ENCODE data around the gene PCP2.

Gene PCP2

DNA sequence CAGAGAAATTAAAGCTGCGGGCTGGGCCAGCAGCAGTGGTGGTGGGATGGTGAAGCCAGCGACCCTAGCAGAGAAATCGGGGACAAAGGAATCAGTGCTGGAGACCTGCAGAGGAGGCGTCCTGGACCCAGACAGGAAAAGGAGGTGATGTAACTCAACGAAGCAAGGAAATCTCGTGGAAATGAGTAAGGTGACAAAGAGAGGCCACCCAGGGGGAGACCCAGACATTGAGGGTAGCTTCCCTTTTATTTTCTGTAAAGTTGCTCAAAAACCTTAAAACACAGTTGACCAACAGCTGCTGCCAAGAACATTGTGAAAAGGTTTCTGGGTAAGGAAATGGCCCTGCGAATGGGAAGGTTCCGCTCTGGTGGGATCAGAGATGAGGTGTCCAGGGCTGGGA is 22.1 kb upstream of the PCP2 start:
- Histone ChIP-seq H3K79me2 (ENCODE audit: insufficient read depth, low read length) (no peaks in the 10 kb centered on the region), H3K9ac (ENCODE audit: low read depth, low read length, poor library complexity, severe bottlenecking) (no peak overlapping the region), H3K36me3 (ENCODE audit: insufficient read depth, low read length) (no peaks in the 10 kb centered on the region), H2AFZ (ENCODE audit: low read length) (no peak overlapping the region), H3K9me3 (ENCODE audit: insufficient read depth, low read depth, low read length) (no peaks in the 10 kb centered on the region), H3K4me2 (ENCODE audit: low read depth, low read length, poor library complexity, severe bottlenecking) (no peak overlapping the region), H3K4me3 (ENCODE audit: low read length, poor library complexity, severe bottlenecking) (no peak overlapping the region), H4K20me1 (ENCODE audit: insufficient read depth, low read length, poor library complexity, severe bottlenecking) (no peaks in the 10 kb centered on the region), H3F3A (ENCODE audit: low read depth) (no peaks in the 10 kb centered on the region), H3K27me3 (ENCODE audit: insufficient read depth, low read length, poor library complexity, severe bottlenecking) (no peaks in the 10 kb centered on the region), H3K4me1 (ENCODE audit: insufficient read depth, low read length, poor library complexity, severe bottlenecking) (peaks cover 4% of the 10 kb centered on the region), H3K9me2 (replicated peaks; ENCODE audit: low read depth, low read length) (no peaks in the 10 kb centered on the region)
- TF ChIP-seq EZH2phosphoT487 (IDR thresholded peaks at IDR 0.05; ENCODE audit: borderline replicate concordance) = no peak
- TF ChIP-seq, protein P1, sequence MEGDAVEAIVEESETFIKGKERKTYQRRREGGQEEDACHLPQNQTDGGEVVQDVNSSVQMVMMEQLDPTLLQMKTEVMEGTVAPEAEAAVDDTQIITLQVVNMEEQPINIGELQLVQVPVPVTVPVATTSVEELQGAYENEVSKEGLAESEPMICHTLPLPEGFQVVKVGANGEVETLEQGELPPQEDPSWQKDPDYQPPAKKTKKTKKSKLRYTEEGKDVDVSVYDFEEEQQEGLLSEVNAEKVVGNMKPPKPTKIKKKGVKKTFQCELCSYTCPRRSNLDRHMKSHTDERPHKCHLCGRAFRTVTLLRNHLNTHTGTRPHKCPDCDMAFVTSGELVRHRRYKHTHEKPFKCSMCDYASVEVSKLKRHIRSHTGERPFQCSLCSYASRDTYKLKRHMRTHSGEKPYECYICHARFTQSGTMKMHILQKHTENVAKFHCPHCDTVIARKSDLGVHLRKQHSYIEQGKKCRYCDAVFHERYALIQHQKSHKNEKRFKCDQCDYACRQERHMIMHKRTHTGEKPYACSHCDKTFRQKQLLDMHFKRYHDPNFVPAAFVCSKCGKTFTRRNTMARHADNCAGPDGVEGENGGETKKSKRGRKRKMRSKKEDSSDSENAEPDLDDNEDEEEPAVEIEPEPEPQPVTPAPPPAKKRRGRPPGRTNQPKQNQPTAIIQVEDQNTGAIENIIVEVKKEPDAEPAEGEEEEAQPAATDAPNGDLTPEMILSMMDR (conservative IDR thresholded peaks at IDR 0.05; ENCODE audit: low read length) = no peak

DNA sequence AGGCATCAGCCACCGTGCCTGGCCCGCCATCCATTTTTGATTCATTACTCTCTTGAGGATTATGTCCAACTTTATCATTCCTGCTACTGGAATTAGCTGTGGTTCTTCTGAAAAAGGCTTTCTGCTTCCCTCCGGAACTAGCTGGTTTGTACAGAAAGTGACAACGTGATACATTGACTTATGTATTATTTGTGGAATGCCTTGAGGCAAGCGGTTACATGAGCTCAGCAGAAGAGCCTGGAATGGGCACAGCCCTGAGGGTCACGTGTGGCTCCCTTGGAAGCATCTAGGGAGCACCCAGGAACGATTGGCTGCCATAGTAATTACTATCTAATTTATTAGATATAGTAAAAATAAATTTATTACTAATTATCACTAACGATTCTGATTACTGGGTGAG is 20.9 kb upstream of the PCP2 start:
- Histone ChIP-seq H3F3A (ENCODE audit: low read depth) (no peaks in the 10 kb centered on the region), H3K9me2 (replicated peaks; ENCODE audit: low read depth, low read length) (no peaks in the 10 kb centered on the region), H3K9ac (ENCODE audit: low read depth, low read length, poor library complexity, severe bottlenecking) (no peak overlapping the region), H4K20me1 (ENCODE audit: insufficient read depth, low read length, poor library complexity, severe bottlenecking) (no peaks in the 10 kb centered on the region), H3K4me3 (ENCODE audit: low read length, poor library complexity, severe bottlenecking) (no peak overlapping the region), H3K36me3 (ENCODE audit: insufficient read depth, low read length) (no peaks in the 10 kb centered on the region), H3K27me3 (ENCODE audit: insufficient read depth, low read length, poor library complexity, severe bottlenecking) (no peaks in the 10 kb centered on the region), H3K79me2 (ENCODE audit: insufficient read depth, low read length) (no peaks in the 10 kb centered on the region), H2AFZ (ENCODE audit: low read length) (no peak overlapping the region), H3K4me2 (ENCODE audit: low read depth, low read length, poor library complexity, severe bottlenecking) (no peak overlapping the region), H3K9me3 (ENCODE audit: insufficient read depth, low read depth, low read length) (no peaks in the 10 kb centered on the region), H3K4me1 (ENCODE audit: insufficient read depth, low read length, poor library complexity, severe bottlenecking) (peaks cover 4% of the 10 kb centered on the region)
- TF ChIP-seq EZH2phosphoT487 (IDR thresholded peaks at IDR 0.05; ENCODE audit: borderline replicate concordance) = no peak
- TF ChIP-seq, protein P1 (conservative IDR thresholded peaks at IDR 0.05; ENCODE audit: low read length) = no peak

DNA sequence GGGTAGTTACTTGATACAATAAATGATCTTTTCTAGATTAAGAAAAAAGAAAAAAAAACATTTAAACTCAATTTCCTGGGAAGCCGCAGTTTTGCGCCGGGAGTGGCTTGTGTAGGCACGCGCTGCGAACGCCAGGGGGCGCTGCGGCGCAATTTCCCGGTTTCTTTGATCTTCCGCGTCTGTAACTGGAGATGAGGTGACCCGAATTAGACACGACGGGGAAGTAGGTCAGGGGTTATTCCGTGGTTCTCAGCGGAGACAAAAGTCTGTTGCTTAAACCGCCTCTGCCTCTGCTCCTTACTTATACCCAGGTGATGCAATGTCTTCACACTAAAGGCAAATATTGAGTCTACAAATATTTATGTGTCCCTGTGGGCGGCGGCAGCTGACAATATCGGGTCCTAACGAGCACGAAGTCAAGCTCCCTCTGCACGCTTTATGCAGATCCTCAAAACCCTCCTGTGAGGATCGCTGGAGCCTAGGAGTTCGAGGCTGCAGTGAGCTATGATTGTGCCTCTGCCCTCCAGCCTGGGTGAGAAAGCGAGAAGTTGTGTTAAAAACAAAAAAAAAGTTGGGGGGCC is 18.6 kb upstream of the PCP2 start:
- Histone ChIP-seq H3F3A (ENCODE audit: low read depth) (no peaks in the 10 kb centered on the region), H4K20me1 (ENCODE audit: insufficient read depth, low read length, poor library complexity, severe bottlenecking) (no peaks in the 10 kb centered on the region), H3K4me3 (ENCODE audit: low read length, poor library complexity, severe bottlenecking) (peak overlapping the region; percentile 58), H3K9me2 (replicated peaks; ENCODE audit: low read depth, low read length) (no peaks in the 10 kb centered on the region), H3K9me3 (ENCODE audit: insufficient read depth, low read depth, low read length) (no peaks in the 10 kb centered on the region), H3K27me3 (ENCODE audit: insufficient read depth, low read length, poor library complexity, severe bottlenecking) (no peaks in the 10 kb centered on the region), H3K4me2 (ENCODE audit: low read depth, low read length, poor library complexity, severe bottlenecking) (peak overlapping the region; percentile 65), H3K36me3 (ENCODE audit: insufficient read depth, low read length) (no peaks in the 10 kb centered on the region), H2AFZ (ENCODE audit: low read length) (peak overlapping the region; percentile 89), H3K9ac (ENCODE audit: low read depth, low read length, poor library complexity, severe bottlenecking) (peak overlapping the region; percentile 56), H3K79me2 (ENCODE audit: insufficient read depth, low read length) (no peaks in the 10 kb centered on the region), H3K4me1 (ENCODE audit: insufficient read depth, low read length, poor library complexity, severe bottlenecking) (peaks cover 4% of the 10 kb centered on the region)
- no peak for TF ChIP-seq EZH2phosphoT487 (IDR thresholded peaks at IDR 0.05; ENCODE audit: borderline replicate concordance)
- TF ChIP-seq, protein P1 (conservative IDR thresholded peaks at IDR 0.05; ENCODE audit: low read length) = peak; percentile 96
